GDM1 (cell line): ENCODE measurements around the gene STX19.
"Not testable (repeated sequence)": the region's sequence is repeated elsewhere in the genome, so short reads cannot be mapped to it uniquely, and the experiment has no call there.

Source experiments
- DNase-seq: peaks from one replicate; lab custom pipeline; 2025; lab: John Stamatoyannopoulos, UW

Gene STX19

DNA sequence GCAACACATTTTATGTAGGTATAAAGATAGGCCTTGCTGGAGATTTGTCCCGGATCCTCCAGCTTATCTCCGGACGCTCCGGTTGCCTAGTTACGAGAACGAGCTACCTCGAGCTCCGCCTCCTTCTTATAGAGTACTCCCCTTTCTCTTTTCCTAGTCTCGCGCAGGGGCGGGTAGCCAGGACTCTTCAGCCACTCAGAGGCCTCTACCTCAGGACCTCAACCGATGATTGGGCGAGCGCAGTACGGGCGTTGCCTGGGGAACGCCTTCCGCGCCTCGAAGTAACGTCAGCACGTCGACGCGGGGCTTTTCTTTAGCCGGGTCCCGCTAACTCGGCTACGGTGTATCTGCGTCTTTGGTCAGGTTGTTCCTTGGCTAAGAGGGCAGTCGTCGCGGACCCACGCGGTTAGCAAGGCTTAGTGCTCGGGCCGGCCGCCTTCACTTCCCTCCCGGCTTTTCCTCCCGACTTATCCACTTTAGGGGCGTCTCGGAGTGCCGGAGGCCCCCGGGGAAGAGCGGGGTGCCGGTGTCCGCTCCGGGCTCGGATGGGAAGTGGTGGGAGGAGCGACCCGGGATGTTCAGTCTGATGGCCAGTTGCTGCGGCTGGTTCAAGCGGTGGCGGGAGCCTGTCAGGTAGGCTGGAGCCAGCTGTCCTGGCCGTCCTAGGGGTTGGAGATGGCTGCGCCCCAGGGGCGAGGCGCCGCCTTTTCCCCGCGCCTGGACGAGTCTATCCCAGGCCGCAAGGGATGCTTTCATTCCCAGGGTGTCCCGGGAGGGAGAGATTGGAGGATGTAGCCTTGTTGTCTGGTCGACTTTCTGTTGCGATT, 48.3 kb downstream of the STX19 start, which contains the start of gene ARL13B:
TSS of gene ARL13B (plus strand) at position 306 of the 827 bp plus-strand sequence. CDS start at position 575, 269 bp downstream.
- DNase-seq, result peak; percentile 94

DNA sequence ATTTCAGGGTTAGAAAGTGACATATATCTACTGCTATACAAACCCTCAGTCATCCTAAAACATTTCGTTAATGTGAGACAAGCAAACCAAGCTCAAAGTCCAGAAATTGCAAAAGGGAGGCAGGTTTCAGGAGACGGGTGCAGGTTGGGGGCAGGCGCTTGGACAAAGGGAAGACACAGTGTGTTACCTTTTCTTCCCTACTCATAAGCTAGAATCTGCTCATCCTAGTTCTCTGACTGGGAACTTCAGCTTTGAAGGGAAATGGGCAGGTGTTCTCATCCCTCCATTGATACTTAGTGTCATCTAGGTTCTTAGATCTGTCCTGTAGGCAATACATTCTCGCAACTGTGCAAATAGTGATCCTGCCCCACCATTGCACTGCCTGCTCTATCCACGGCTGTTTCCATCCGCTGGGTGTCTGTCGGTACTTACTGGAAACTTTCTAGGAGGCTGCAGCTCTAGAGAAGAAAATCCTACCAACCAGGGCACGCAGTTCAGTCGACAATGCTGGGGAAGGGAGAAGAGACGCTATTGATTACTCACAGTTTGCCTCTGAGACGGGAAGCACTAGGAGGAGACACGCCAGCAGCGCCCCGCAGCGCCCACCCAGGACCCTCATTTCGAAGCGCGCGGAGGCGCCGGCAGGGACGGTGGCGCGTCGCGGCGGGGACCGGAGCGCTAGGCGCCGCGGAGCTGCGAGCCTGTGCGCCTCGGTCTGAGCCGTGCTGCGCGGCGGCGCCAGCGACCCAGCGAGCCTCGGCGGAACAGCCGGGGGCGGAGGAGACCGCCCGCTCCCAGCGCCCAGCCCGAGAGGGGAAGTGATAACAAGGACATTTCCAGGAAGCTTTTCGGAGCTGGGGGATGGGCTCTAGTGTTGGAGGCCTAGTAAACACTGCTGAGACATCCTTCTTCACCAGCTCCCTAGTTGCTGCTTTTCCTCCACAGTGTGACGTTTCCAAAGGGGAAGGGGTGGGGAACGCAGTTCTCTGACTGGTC, 55.0 kb downstream of the STX19 start, which contains the start of gene PROS1:
TSS of gene PROS1 (minus strand) at position 766 of the 996 bp plus-strand sequence. CDS start at position 619, 147 bp downstream.
- DNase-seq, result peak; percentile 65

DNA sequence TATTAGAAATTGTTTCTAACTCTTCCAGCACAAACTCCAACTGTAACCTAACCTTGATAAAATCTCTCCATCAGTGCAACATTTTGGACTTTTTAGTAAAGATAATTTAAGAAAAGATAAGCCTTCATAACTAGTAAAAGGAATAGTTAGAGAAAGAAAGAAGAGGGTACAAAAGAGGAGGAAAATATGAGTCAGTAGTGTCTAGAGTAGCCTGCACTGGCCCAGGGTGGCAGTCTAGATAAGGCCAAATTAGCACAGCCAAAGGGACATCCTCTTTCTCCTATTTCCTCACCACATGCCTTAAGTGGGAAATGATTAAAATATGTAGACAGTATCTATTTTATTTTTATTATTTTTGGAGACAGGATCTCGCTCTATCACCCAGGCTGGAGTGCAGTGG, 58.4 kb downstream of the STX19 start:
- DNase-seq, result no peak

DNA sequence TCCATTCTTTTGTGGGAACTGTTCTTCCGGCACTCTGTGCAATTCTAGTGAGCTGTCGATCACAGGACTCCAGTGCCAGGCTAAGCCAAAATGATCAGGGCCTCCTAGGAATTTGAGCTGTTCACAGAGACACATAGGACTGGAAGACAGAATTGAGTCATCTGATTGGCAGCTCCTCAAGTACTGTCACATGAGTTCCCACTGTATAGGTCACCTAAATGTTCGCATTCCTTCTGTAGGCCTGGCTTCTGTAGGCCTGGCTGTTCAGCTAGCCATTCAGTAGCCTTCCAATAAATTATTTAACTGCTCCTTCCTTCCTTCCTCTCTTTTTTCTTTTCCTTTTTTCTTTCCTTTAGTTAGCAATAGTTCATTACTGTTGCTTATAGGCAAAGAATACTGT, 59.0 kb downstream of the STX19 start:
- no peak for DNase-seq

DNA sequence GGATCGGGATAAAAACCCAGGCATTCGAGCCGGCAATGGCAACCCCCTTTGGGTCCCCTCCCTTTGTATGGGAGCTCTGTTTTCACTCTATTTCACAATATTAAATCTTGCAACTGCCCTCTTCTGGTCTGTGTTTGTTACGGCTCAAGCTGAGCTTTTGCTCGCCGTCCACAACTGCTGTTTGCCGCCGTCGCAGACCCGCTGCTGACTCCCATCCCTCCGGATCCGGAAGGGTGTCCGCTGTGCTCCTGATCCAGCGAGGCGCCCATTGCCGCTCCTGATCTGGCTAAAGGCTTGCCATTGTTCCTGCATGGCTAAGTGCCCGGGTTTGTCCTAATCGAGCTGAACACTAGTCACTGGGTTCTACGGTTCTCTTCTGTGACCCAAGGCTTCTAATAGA, 63.3 kb downstream of the STX19 start:
- DNase-seq, result not testable (repeated sequence)
